Endodermal cell (in vitro differentiated cells): ENCODE measurements around the gene MRPS9. TPM values are rescaled to one million over a fixed set of nuclear protein-coding genes. Genes with fewer than 3 reads are reported as not detected.
A peak's percentile ranks its signal among the peaks of the same experiment; 100 is the strongest.

Experiments
- DNase-seq: peaks from one replicate; pipeline ENCODE4 v3.0.0-alpha.2; 2017
- H3K27ac ChIP-seq: 2 replicates; pipeline ENCODE4 v1.5.1; 2013; ENCODE audit warnings: mild to moderate bottlenecking, low read depth, low read length, moderate library complexity
- H3K27me3 ChIP-seq: 2 replicates; pipeline ENCODE4 v1.6.1; 2013; ENCODE audit warnings: mild to moderate bottlenecking, low read length, moderate library complexity; ENCODE audit not compliant: insufficient read depth, control insufficient read depth, poor library complexity, severe bottlenecking
- H3K36me3 ChIP-seq: 2 replicates; pipeline ENCODE4 v1.7.0; 2013; ENCODE audit warnings: mild to moderate bottlenecking, low read length, moderate library complexity; ENCODE audit not compliant: control insufficient read depth, insufficient read depth
- H3K4me1 ChIP-seq: one replicate; pipeline ENCODE4 v1.7.0; 2013; ENCODE audit warnings: low read length; ENCODE audit not compliant: control insufficient read depth, insufficient read depth
- H3K4me3 ChIP-seq: 2 replicates; pipeline ENCODE4 v1.5.1; 2013; ENCODE audit warnings: mild to moderate bottlenecking, low read length, moderate library complexity
- H3K9ac ChIP-seq: 2 replicates; pipeline ENCODE4 v1.6.1; 2013; ENCODE audit warnings: mild to moderate bottlenecking, low read length, moderate library complexity; ENCODE audit not compliant: poor library complexity, severe bottlenecking; ENCODE audit errors: extremely low read depth
- H3K9me3 ChIP-seq: 2 replicates; pipeline ENCODE4 v1.6.1; 2013; ENCODE audit warnings: mild to moderate bottlenecking, low read length, moderate library complexity; ENCODE audit not compliant: control insufficient read depth
- H3K27ac Mint-ChIP-seq: 2 replicates; pipeline ENCODE4 v1.8.0; 2020; ENCODE audit warnings: mixed read lengths
- H3K27me3 Mint-ChIP-seq: 2 replicates; pipeline ENCODE4 v1.8.0; 2021; ENCODE audit warnings: mild to moderate bottlenecking, mixed read lengths; ENCODE audit not compliant: insufficient read depth
- H3K36me3 Mint-ChIP-seq: 2 replicates; pipeline ENCODE4 v1.8.0; 2020; ENCODE audit warnings: low read depth, mixed read lengths
- H3K4me1 Mint-ChIP-seq: 2 replicates; pipeline ENCODE4 v1.8.0; 2020; ENCODE audit warnings: mixed read lengths
- H3K4me3 Mint-ChIP-seq: 2 replicates; pipeline ENCODE4 v1.8.0; 2020; ENCODE audit warnings: mild to moderate bottlenecking, moderate library complexity, mixed read lengths
- H3K9me3 Mint-ChIP-seq: 2 replicates; pipeline ENCODE4 v1.8.0; 2020; ENCODE audit warnings: mild to moderate bottlenecking, mixed read lengths
- WGBS, 2 experiments: methylation state at CpG; one replicate each; pipeline versions ENCODE4 v1.1.5 to v1.1.7; 2013; ENCODE audit warnings: missing lambda C conversion rate in 2 of 2, mixed read lengths in 1 of 2; ENCODE audit not compliant: insufficient coverage in 1 of 2, insufficient read length in 1 of 2; 5-methylcytosine and 5-hydroxymethylcytosine counted together
- total RNA-seq, 2 donors: library from RNA; stranded (reverse); fragmentation: NEBNext Ultra II Directional in 1 of 2; extraction: Animal tissue kit (Norgen Biotek cat#: 25700) in 1 of 2; gene quantifications; 2 replicates in 1 of 2; 3 replicates in 1 of 2; pipeline ENCODE4 v1.2.1, GENCODE V29; 2021
- TF ChIP-seq, protein P1 (sequence below): fragments of 200-600 bp; sonication (generic); conservative IDR thresholded peaks from 2 replicates; pipeline ENCODE4 v1.5.0; 2021; ENCODE audit warnings: antibody characterized with exemption, mild to moderate bottlenecking

MRPS9 gene
- total RNA-seq, 2 donors from 2014 or later = 43.4 to 52.1 TPM

DNA sequence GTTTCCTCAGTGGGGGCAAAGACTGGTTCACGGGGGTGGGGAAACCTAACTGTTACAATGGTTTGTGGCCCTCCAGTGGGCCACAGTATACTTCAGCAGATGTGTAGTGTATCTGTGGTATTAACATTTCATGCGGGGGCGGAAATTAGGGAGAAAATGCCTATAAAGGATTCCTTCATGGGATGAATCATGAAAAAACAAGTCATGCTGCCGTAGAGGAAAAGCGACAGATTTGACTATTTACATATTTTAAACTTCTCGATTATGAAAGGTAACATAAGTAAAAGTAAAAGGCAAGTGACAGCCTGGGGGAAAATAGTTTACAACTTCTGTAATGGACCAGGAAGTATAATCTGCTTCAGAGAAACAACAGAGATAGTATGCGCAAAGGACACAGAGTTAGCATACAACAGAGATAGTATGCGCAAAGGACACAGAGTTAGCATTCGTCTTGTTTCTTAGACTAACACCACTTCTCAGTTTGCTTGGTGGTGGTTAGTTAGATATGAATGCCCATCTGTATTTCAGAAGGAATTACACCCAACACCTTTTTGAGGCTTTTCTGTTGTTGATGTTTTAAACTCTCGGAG is 41.1 kb downstream of the MRPS9 start:
- TF ChIP-seq, protein P1, sequence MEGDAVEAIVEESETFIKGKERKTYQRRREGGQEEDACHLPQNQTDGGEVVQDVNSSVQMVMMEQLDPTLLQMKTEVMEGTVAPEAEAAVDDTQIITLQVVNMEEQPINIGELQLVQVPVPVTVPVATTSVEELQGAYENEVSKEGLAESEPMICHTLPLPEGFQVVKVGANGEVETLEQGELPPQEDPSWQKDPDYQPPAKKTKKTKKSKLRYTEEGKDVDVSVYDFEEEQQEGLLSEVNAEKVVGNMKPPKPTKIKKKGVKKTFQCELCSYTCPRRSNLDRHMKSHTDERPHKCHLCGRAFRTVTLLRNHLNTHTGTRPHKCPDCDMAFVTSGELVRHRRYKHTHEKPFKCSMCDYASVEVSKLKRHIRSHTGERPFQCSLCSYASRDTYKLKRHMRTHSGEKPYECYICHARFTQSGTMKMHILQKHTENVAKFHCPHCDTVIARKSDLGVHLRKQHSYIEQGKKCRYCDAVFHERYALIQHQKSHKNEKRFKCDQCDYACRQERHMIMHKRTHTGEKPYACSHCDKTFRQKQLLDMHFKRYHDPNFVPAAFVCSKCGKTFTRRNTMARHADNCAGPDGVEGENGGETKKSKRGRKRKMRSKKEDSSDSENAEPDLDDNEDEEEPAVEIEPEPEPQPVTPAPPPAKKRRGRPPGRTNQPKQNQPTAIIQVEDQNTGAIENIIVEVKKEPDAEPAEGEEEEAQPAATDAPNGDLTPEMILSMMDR = no peak
- Mint-ChIP-seq H3K36me3 (peaks cover 22% of the 10 kb centered on the region), H3K27me3 (no peaks in the 10 kb centered on the region), H3K9me3 (no peaks in the 10 kb centered on the region), H3K4me1 (peaks cover 14% of the 10 kb centered on the region), H3K4me3 (no peak overlapping the region), H3K27ac (peak overlapping the region; percentile 50)
- Histone ChIP-seq H3K9ac (no peak overlapping the region), H3K27ac (no peak overlapping the region), H3K36me3 (peaks cover 11% of the 10 kb centered on the region), H3K9me3 (no peaks in the 10 kb centered on the region), H3K4me1 (no peaks in the 10 kb centered on the region), H3K27me3 (no peaks in the 10 kb centered on the region), H3K4me3 (no peak overlapping the region)
- DNase-seq = no peak
- 93 to 97% methylated on average over 6 to 10 of the region's 10 CpGs for WGBS, 2 experiments

DNA sequence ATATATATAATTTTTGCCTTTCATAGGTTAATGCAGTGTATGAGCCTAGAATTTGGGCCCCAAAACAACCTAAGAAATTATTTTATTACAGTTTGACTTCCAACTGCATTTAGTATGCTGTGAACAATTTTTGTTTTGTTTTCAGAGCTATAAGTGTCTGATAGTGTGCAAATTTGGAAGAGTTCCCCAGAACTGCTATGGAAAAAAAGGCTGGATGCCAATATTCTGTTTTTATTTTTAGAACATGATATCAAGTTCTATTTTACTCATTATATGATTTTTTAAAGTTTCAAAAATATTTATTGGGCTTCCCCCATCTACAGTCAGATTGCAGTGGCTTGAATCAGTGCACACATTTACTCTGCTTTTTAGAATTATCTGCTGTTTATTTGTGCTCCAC is 42.6 kb downstream of the MRPS9 start:
- Mint-ChIP-seq H3K4me1 (peaks cover 14% of the 10 kb centered on the region), H3K4me3 (no peak overlapping the region), H3K27ac (no peak overlapping the region), H3K9me3 (no peaks in the 10 kb centered on the region), H3K36me3 (peaks cover 18% of the 10 kb centered on the region), H3K27me3 (no peaks in the 10 kb centered on the region)
- H3K4me1 ChIP-seq = no peaks in the 10 kb centered on the region
- H3K27ac ChIP-seq = peak overlapping the region; percentile 71
- peaks cover 7% of the 10 kb centered on the region for H3K36me3 ChIP-seq
- H3K9ac ChIP-seq = no peak overlapping the region
- no peaks in the 10 kb centered on the region for H3K27me3 ChIP-seq
- no peak for DNase-seq
- no peak overlapping the region for H3K4me3 ChIP-seq
- TF ChIP-seq, protein P1 = no peak
- no peaks in the 10 kb centered on the region for H3K9me3 ChIP-seq

DNA sequence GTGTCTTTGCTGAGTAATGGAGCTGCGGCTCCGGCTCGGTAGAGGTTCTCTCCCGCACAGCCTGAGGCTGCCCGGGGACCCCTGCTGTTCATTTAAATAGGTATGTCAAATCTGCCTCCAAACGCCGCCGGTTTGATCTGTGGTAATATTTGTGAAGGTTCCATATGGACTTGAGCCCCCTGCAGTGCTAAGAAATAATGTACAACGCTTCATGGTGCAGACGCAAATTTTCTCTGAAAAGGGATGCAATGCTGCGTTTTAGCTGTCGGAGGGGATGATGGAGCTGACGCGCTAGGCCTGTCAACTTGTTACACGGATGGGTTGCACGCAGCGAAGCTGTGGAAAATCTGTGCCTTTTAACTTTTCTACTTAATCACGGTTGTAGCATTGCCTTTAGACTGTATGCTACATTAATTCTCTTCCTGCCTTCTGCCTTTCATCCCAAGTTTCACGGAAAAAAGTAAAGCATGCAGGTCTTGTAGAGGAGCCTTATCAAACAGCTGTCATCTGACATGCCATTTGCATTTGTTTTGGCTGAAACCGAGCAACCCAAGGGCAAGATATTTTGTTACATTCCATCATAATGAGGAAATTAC is 43.2 kb downstream of the MRPS9 start:
- H3K4me3 Mint-ChIP-seq = no peak overlapping the region
- Histone ChIP-seq H3K9ac (no peak overlapping the region), H3K36me3 (peaks cover 7% of the 10 kb centered on the region), H3K4me3 (no peak overlapping the region), H3K9me3 (no peaks in the 10 kb centered on the region), H3K4me1 (no peaks in the 10 kb centered on the region), H3K27me3 (no peaks in the 10 kb centered on the region), H3K27ac (peak overlapping the region; percentile 71)
- TF ChIP-seq, protein P1 = no peak
- H3K27me3 Mint-ChIP-seq = no peaks in the 10 kb centered on the region
- H3K4me1 Mint-ChIP-seq = peaks cover 14% of the 10 kb centered on the region
- 61 to 64% methylated on average over 10 to 20 of the region's 20 CpGs for WGBS, 2 experiments
- H3K9me3 Mint-ChIP-seq = no peaks in the 10 kb centered on the region
- DNase-seq = peak; percentile 74
- peaks cover 18% of the 10 kb centered on the region for H3K36me3 Mint-ChIP-seq
- no peak overlapping the region for H3K27ac Mint-ChIP-seq
